Caco-2 (cell line): ENCODE data around the gene PPP1R15B. TPM values are rescaled to one million over a fixed set of nuclear protein-coding genes. Genes with fewer than 3 reads are reported as not detected.

Source experiments
- BruUV-seq: library from RNA; stranded (reverse); fragments of 400-500 nt; replicated peaks from 2 replicates; lab custom pipeline; 2021; lab: Mats Ljungman, UMichigan
- CTCF ChIA-PET: fragments of 300-600 bp; sonication (Branson Sonifier 250); formaldehyde crosslinking; loops from one replicate; lab custom pipeline; 2022; ENCODE audit warnings: antibody characterized with exemption; lab: Charles Lee
- POLR2A ChIA-PET: fragments of 300-600 bp; sonication (Branson Sonifier 250); formaldehyde crosslinking; loops from one replicate; lab custom pipeline; 2022; ENCODE audit warnings: antibody characterized with exemption; lab: Charles Lee
- DNase-seq, 2 experiments: peaks; one replicate each; pipeline versions ENCODE4 v3.0.0 to v3.0.0-alpha.2; 2020 to 2022
- H3K27me3 ChIP-seq: replicated peaks from 2 replicates; pipeline ENCODE4 v1.6.0; 2011; ENCODE audit warnings: low read length; ENCODE audit not compliant: control insufficient read depth, insufficient read depth
- H3K36me3 ChIP-seq: 2 replicates; pipeline ENCODE4 v1.5.1; 2011; ENCODE audit warnings: low read length; ENCODE audit not compliant: control insufficient read depth, insufficient read depth
- H3K4me1 ChIP-seq: fragments of 250-450 bp; sonication (Bioruptor Pico); 2 replicates; pipeline ENCODE4 v1.5.1; 2020; ENCODE audit warnings: mild to moderate bottlenecking
- H3K4me3 ChIP-seq: 2 replicates; pipeline ENCODE4 v1.5.1; 2011; ENCODE audit warnings: low read depth, mild to moderate bottlenecking, control low read depth, low read length
- H3K9me3 ChIP-seq: fragments of 250-450 bp; sonication (Bioruptor Pico); 2 replicates; pipeline ENCODE4 v1.5.1; 2020; ENCODE audit warnings: mild to moderate bottlenecking, moderate library complexity
- H3K27ac Mint-ChIP-seq: one replicate; pipeline ENCODE4 v1.8.0; 2022; ENCODE audit warnings: mixed read lengths; ENCODE audit not compliant: unreplicated experiment
- H3K27me3 Mint-ChIP-seq: one replicate; pipeline ENCODE4 v1.8.0; 2022; ENCODE audit warnings: mixed read lengths; ENCODE audit not compliant: insufficient read depth, unreplicated experiment
- H3K36me3 Mint-ChIP-seq: one replicate; pipeline ENCODE4 v1.8.0; 2022; ENCODE audit warnings: mild to moderate bottlenecking, mixed read lengths; ENCODE audit not compliant: insufficient read depth, unreplicated experiment
- H3K4me1 Mint-ChIP-seq: one replicate; pipeline ENCODE4 v1.8.0; 2022; ENCODE audit warnings: low read depth, mixed read lengths; ENCODE audit not compliant: unreplicated experiment
- H3K4me3 Mint-ChIP-seq: one replicate; pipeline ENCODE4 v1.8.0; 2022; ENCODE audit warnings: mild to moderate bottlenecking, moderate library complexity, mixed read lengths; ENCODE audit not compliant: unreplicated experiment
- H3K9me3 Mint-ChIP-seq: one replicate; pipeline ENCODE4 v1.8.0; 2022; ENCODE audit warnings: mixed read lengths; ENCODE audit not compliant: unreplicated experiment
- CTCF ChIP-seq, 2 experiments: fragments of 200-600 bp in 1 of 2; IDR thresholded peaks; 1 replicate in 1 of 2; 2 replicates in 1 of 2; pipeline versions ENCODE4 v1.5.1 to v1.8.0; 2011 to 2022; ENCODE audit warnings: antibody characterized with exemption in 1 of 2, control low read depth in 1 of 2, inconsistent platforms in 1 of 2, low read depth in 1 of 2, low read length in 1 of 2, mild to moderate bottlenecking in 1 of 2, moderate library complexity in 1 of 2; ENCODE audit not compliant: insufficient read depth in 1 of 2, severe bottlenecking in 1 of 2, unreplicated experiment in 1 of 2
- intact Hi-C: fragments of 100-400 bp; cut with micrococcal nuclease; formaldehyde crosslinking; loops from one replicate; pipeline ENCODE4 v1.10.0; 2022; ENCODE audit not compliant: unreplicated experiment
- total RNA-seq: library from RNA; stranded (reverse); gene quantifications from 2 replicates; pipeline ENCODE4 v1.2.3, GENCODE V29; 2022

The PPP1R15B gene
- total RNA-seq, 1 experiment from 2014 or later = 48.4 TPM

GRCh38 chr1:204447736-204448135, 36.1 kb upstream of the PPP1R15B start:
- H3K4me1 ChIP-seq = peaks cover 30% of the 10 kb centered on the region
- peaks cover 13% of the 10 kb centered on the region for H3K4me1 Mint-ChIP-seq

DNA sequence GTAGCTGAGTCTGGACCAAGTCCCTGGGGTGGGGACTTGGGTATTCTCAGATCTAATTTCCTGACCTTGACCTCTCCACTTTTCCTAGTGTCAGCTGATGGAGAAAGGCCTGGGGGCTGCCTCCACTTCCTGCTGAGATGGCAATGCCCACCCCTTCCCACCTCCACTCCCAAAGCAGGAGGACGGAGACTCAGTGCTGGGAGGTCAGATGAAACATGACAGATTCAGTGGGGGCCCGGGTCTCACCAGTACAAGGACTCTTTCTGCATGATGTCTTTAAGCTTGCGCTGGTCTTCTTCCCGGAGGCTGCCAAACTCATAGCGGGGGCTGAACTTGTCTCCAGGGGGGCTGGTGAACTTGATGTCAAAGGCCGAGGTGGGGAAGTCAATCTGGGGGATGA, 35.6 kb upstream of the PPP1R15B start:
- peaks cover 13% of the 10 kb centered on the region for H3K4me1 Mint-ChIP-seq
- peaks cover 52% of the 10 kb centered on the region for H3K36me3 Mint-ChIP-seq
- DNase-seq = no peak
- no peaks in the 10 kb centered on the region for H3K27me3 Mint-ChIP-seq
- H3K27me3 ChIP-seq = no peaks in the 10 kb centered on the region
- POLR2A ChIA-PET = interaction anchor here (1.7 kb wide), 1 partner anchor 47 kb away, joined by 8 read pairs; the partner anchor contains the start of gene PIK3C2B
- H3K4me3 ChIP-seq = no peak overlapping the region
- peaks cover 4% of the 10 kb centered on the region for H3K36me3 ChIP-seq
- peaks cover 30% of the 10 kb centered on the region for H3K4me1 ChIP-seq
- intact Hi-C loops = loop anchor here (2.0 kb wide), 1 partner anchor 48 kb away; the partner anchor contains the start of gene PIK3C2B
- H3K9me3 Mint-ChIP-seq = no peaks in the 10 kb centered on the region
- H3K9me3 ChIP-seq = no peaks in the 10 kb centered on the region
- no peak overlapping the region for H3K4me3 Mint-ChIP-seq
- peak overlapping the region; percentile 52 for H3K27ac Mint-ChIP-seq
- CTCF ChIA-PET = interaction anchor here (0.7 to 4.3 kb wide), 6 partner anchors 16 to 360 kb away, joined by 3 to 52 read pairs (median 12); partner anchors contain the start of gene PIK3C2B
- BruUV-seq = no TSS peak
- no peak for TF ChIP-seq CTCF (IDR thresholded peaks at IDR 0.05; ENCODE audit: insufficient read depth in 1 of 2, low read depth in 1 of 2, low read length in 1 of 2, severe bottlenecking in 1 of 2, unreplicated experiment in 1 of 2)

More at GRCh38 chr1:204447736-204448135, 36.1 kb upstream of the PPP1R15B start:
- no peak overlapping the region for H3K4me3 Mint-ChIP-seq
- ChIA-PET CTCF (interaction anchor here (0.7 to 4.3 kb wide), 5 partner anchors 18 to 359 kb away, joined by 3 to 52 read pairs (median 5); partner anchors contain the start of gene PIK3C2B), POLR2A (interaction anchor here (1.7 kb wide), 1 partner anchor 46 kb away, joined by 8 read pairs; the partner anchor contains the start of gene PIK3C2B)
- no peak for DNase-seq
- intact Hi-C loops = loop anchor here (2.0 kb wide), 1 partner anchor 47 kb away; the partner anchor contains the start of gene PIK3C2B
- peaks cover 4% of the 10 kb centered on the region for H3K36me3 ChIP-seq
- peaks cover 54% of the 10 kb centered on the region for H3K36me3 Mint-ChIP-seq
- no peak for TF ChIP-seq CTCF (IDR thresholded peaks at IDR 0.05; ENCODE audit: insufficient read depth in 1 of 2, low read depth in 1 of 2, low read length in 1 of 2, severe bottlenecking in 1 of 2, unreplicated experiment in 1 of 2)
- peak overlapping the region; percentile 52 for H3K27ac Mint-ChIP-seq
- H3K9me3 ChIP-seq = no peaks in the 10 kb centered on the region
- H3K27me3 Mint-ChIP-seq = no peaks in the 10 kb centered on the region
- BruUV-seq = no TSS peak
- no peaks in the 10 kb centered on the region for H3K9me3 Mint-ChIP-seq
- no peaks in the 10 kb centered on the region for H3K27me3 ChIP-seq
- no peak overlapping the region for H3K4me3 ChIP-seq

- BruUV-seq = no TSS peak
- intact Hi-C loops = loop anchor here (1.0 to 2.0 kb wide), 2 partner anchors 48 to 57 kb away; partner anchors contain the start of gene PIK3C2B
- Mint-ChIP-seq H3K36me3 (peaks cover 55% of the 10 kb centered on the region), H3K4me3 (no peak overlapping the region), H3K27ac (peak overlapping the region; percentile 52), H3K4me1 (peaks cover 13% of the 10 kb centered on the region), H3K9me3 (no peaks in the 10 kb centered on the region), H3K27me3 (no peaks in the 10 kb centered on the region)
- Histone ChIP-seq H3K27me3 (no peaks in the 10 kb centered on the region), H3K4me1 (peaks cover 27% of the 10 kb centered on the region), H3K36me3 (peaks cover 4% of the 10 kb centered on the region), H3K4me3 (no peak overlapping the region), H3K9me3 (no peaks in the 10 kb centered on the region)
- TF ChIP-seq CTCF (IDR thresholded peaks at IDR 0.05; ENCODE audit: insufficient read depth in 1 of 2, low read depth in 1 of 2, low read length in 1 of 2, severe bottlenecking in 1 of 2, unreplicated experiment in 1 of 2) = peak; percentile 74 to 90
- DNase-seq = peak; percentile 75 to 81
- CTCF ChIA-PET = interaction anchor here (0.6 to 4.3 kb wide), 11 partner anchors 15 to 361 kb away, joined by 3 to 52 read pairs (median 6); partner anchors contain the start of gene PIK3C2B
- POLR2A ChIA-PET = interaction anchor here (1.7 kb wide), 1 partner anchor 47 kb away, joined by 8 read pairs; the partner anchor contains the start of gene PIK3C2B
Observed at GRCh38 chr1:204446413-204447111, 34.9 kb upstream of the PPP1R15B start.
